NCI-H226 (cell line): ENCODE data around the gene RET.
"Not testable (repeated sequence)": the region's sequence is repeated elsewhere in the genome, so short reads cannot be mapped to it uniquely, and the experiment has no call there.

Source experiments
- DNase-seq: peaks from one replicate; pipeline ENCODE4 v3.0.0-alpha.2; 2015

RET gene

GRCh38 chr10:43138021-43138756, 61.3 kb downstream of the RET start, which contains the start of gene CSGALNACT2:
CSGALNACT2 (plus strand) TSS chr10:43138445; CDS start chr10:43155150, 16,705 bp downstream.
- DNase-seq: peak; percentile 84

GRCh38 chr10:43138757-43139241, 61.9 kb downstream of the RET start:
- DNase-seq: peak; percentile 19

GRCh38 chr10:43141421-43141820, 64.6 kb downstream of the RET start:
- no peak for DNase-seq

GRCh38 chr10:43145311-43145710, 68.4 kb downstream of the RET start:
- DNase-seq: no peak

- not testable (repeated sequence) for DNase-seq
Measured at GRCh38 chr10:43145936-43146335, 69.1 kb downstream of the RET start.

- no peak for DNase-seq
Measured at GRCh38 chr10:43151371-43151770, 74.5 kb downstream of the RET start.

- no peak for DNase-seq
Measured at GRCh38 chr10:43153901-43154300, 77.0 kb downstream of the RET start.

- DNase-seq: no peak
Measured at GRCh38 chr10:43155221-43155620, 78.4 kb downstream of the RET start.

GRCh38 chr10:43155741-43156140, 78.9 kb downstream of the RET start:
- no peak for DNase-seq

GRCh38 chr10:43156590-43157341, 79.9 kb downstream of the RET start:
- no peak for DNase-seq

GRCh38 chr10:43158636-43159035, 81.8 kb downstream of the RET start:
- no peak for DNase-seq

- DNase-seq: peak; percentile 61
Measured at GRCh38 chr10:43160046-43160920, 83.4 kb downstream of the RET start.

GRCh38 chr10:43160921-43161255, 84.0 kb downstream of the RET start:
- DNase-seq: peak; percentile 4

GRCh38 chr10:43162604-43163003, 85.7 kb downstream of the RET start:
- DNase-seq: no peak

GRCh38 chr10:43166207-43166879, 89.5 kb downstream of the RET start:
- no peak for DNase-seq

GRCh38 chr10:43166880-43167497, 90.1 kb downstream of the RET start:
- DNase-seq: no peak

GRCh38 chr10:43167498-43167889, 90.6 kb downstream of the RET start:
- DNase-seq: no peak

GRCh38 chr10:43170491-43170890, 93.6 kb downstream of the RET start:
- no peak for DNase-seq

GRCh38 chr10:43172645-43173044, 95.8 kb downstream of the RET start:
- DNase-seq: no peak

- no peak for DNase-seq
Measured at GRCh38 chr10:43173120-43173519, 96.3 kb downstream of the RET start.

- no peak for DNase-seq
Measured at GRCh38 chr10:43174969-43175368, 98.1 kb downstream of the RET start.

GRCh38 chr10:43176271-43176670, 99.4 kb downstream of the RET start:
- no peak for DNase-seq
